MCF 10A (cell line): ENCODE results near the gene TEAD1. TPM values are rescaled to one million over a fixed set of nuclear protein-coding genes. Genes with fewer than 3 reads are reported as not detected.
A peak's percentile ranks its signal among the peaks of the same experiment; 100 is the strongest.

ENCODE experiments used
- BruUV-seq: library from RNA; stranded (reverse); fragments of 400-500 nt; replicated peaks from 2 replicates; lab custom pipeline; 2021; lab: Mats Ljungman, UMichigan
- CTCF ChIA-PET: fragments of 300-600 bp; sonication (Branson Sonifier 250); formaldehyde crosslinking; extraction: SDS; loops from one replicate; lab custom pipeline; 2021; ENCODE audit warnings: antibody characterized with exemption, inconsistent platforms; lab: Yijun Ruan, JAX
- POLR2A ChIA-PET: fragments of 300-600, 350-650 bp; sonication (Branson Sonifier 250); formaldehyde crosslinking; extraction: SDS; loops from one replicate; lab custom pipeline; 2020; ENCODE audit warnings: antibody characterized with exemption, inconsistent platforms; lab: Yijun Ruan, JAX
- DNase-seq: peaks from one replicate; pipeline ENCODE4 v3.0.0-alpha.2; 2018; ENCODE audit not compliant: unreplicated experiment
- H3K27ac Mint-ChIP-seq: one replicate; pipeline ENCODE4 v1.8.0; 2022; ENCODE audit warnings: mild to moderate bottlenecking, low read depth, mixed read lengths; ENCODE audit not compliant: unreplicated experiment
- H3K27me3 Mint-ChIP-seq: one replicate; pipeline ENCODE4 v1.8.0; 2022; ENCODE audit warnings: mixed read lengths; ENCODE audit not compliant: insufficient read depth, unreplicated experiment
- H3K36me3 Mint-ChIP-seq: one replicate; pipeline ENCODE4 v1.8.0; 2022; ENCODE audit warnings: mild to moderate bottlenecking, moderate library complexity, mixed read lengths; ENCODE audit not compliant: insufficient read depth, unreplicated experiment
- H3K4me1 Mint-ChIP-seq: one replicate; pipeline ENCODE4 v1.8.0; 2022; ENCODE audit warnings: mixed read lengths; ENCODE audit not compliant: insufficient read depth, unreplicated experiment
- H3K4me3 Mint-ChIP-seq: one replicate; pipeline ENCODE4 v1.8.0; 2022; ENCODE audit warnings: mild to moderate bottlenecking, moderate library complexity, mixed read lengths; ENCODE audit not compliant: unreplicated experiment
- H3K9me3 Mint-ChIP-seq: one replicate; pipeline ENCODE4 v1.8.0; 2022; ENCODE audit warnings: mixed read lengths; ENCODE audit not compliant: unreplicated experiment
- CTCF ChIP-seq: fragments of 200-600 bp; IDR thresholded peaks from one replicate; pipeline ENCODE4 v1.8.0; 2022; ENCODE audit warnings: antibody characterized with exemption, mild to moderate bottlenecking; ENCODE audit not compliant: unreplicated experiment
- intact Hi-C: fragments of 100-400 bp; cut with micrococcal nuclease; formaldehyde crosslinking; loops from 2 replicates; pipeline ENCODE4 v1.14.1; 2022
- total RNA-seq: library from RNA; stranded (reverse); gene quantifications from 2 replicates; pipeline ENCODE4 v1.2.3, GENCODE V29; 2022

The TEAD1 gene
- total RNA-seq, 1 experiment from 2014 or later = 123 TPM

DNA sequence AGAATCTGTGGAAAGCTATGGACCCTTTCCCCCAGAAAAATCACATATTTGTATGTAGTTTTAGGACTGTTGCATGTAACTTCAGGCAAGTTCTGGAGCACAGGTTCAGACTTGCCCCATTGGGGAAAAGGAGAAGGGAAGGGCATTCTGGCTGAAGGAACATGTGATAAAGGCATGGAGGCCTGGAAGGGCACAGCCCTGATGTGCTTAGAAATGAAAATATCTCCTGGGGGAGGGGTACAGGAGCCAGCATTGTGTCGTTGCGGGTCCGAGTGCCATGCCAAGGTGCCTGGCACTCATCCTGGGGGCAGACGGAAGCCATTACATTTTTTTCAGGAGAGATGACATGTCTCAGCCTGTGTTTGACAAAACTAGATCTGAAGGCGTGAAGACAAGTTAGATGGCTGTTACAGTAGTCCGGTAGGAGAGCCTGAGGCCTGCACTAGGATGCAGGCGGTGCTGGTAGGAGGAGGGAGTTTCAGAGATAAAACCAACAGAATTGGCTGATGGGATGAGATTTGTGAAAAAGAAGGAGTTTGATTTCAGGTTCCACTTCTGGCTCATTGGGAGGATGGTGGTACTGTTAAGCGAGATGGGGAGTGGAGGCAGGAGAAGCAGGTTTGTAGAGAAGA is 96.9 kb downstream of the TEAD1 start:
- Mint-ChIP-seq H3K27ac (no peak overlapping the region), H3K4me1 (peaks cover 22% of the 10 kb centered on the region), H3K9me3 (no peaks in the 10 kb centered on the region), H3K36me3 (peaks cover 17% of the 10 kb centered on the region), H3K27me3 (no peaks in the 10 kb centered on the region), H3K4me3 (no peak overlapping the region)
- peak; percentile 81 for DNase-seq
- intact Hi-C loops = loop anchor here (5.0 kb wide), 1 partner anchor 94 kb away; no protein-coding TSS in a partner anchor
- no peak for TF ChIP-seq CTCF
- no TSS peak for BruUV-seq
- ChIA-PET POLR2A (interaction anchor here (0.6 to 4.3 kb wide), 23 partner anchors 11 to 705 kb away, joined by 3 to 64 read pairs (median 8); partner anchors contain the start of gene TEAD1), CTCF (interaction anchor here (0.7 to 1.6 kb wide), 7 partner anchors 11 to 147 kb away, joined by 3 to 6 read pairs (median 4); no protein-coding TSS in a partner anchor)

DNA sequence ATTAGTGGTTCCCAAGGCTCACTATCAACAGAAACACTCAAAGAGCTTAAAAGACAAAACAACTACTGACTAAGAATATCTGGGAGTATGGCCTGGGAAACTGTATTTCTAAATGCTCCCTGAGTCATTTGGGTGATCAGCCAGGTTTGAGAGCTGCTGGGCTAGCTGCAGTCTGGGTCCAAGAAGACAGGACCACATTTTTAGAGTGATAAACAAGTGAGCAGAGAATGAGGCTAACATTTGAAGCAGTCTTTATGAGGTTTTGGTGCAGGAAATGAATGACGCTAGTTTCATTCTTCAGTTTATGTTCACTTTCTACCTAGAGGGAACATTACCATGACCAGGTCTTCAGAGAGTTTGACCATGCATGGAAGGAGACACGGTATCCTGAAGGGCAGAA is 97.7 kb downstream of the TEAD1 start:
- no peak overlapping the region for H3K4me3 Mint-ChIP-seq
- intact Hi-C loops = loop anchor here (5.0 kb wide), 1 partner anchor 95 kb away; no protein-coding TSS in a partner anchor
- peaks cover 17% of the 10 kb centered on the region for H3K36me3 Mint-ChIP-seq
- no peaks in the 10 kb centered on the region for H3K27me3 Mint-ChIP-seq
- peaks cover 22% of the 10 kb centered on the region for H3K4me1 Mint-ChIP-seq
- ChIA-PET POLR2A (interaction anchor here (0.6 to 4.3 kb wide), 6 partner anchors 12 to 182 kb away, joined by 3 to 64 read pairs (median 8); no protein-coding TSS in a partner anchor), CTCF (interaction anchor here (0.7 to 1.5 kb wide), 2 partner anchors 12 to 42 kb away, joined by 3 read pairs; no protein-coding TSS in a partner anchor)
- no peaks in the 10 kb centered on the region for H3K9me3 Mint-ChIP-seq
- no TSS peak for BruUV-seq
- TF ChIP-seq CTCF = no peak
- H3K27ac Mint-ChIP-seq = no peak overlapping the region
- DNase-seq = no peak

DNA sequence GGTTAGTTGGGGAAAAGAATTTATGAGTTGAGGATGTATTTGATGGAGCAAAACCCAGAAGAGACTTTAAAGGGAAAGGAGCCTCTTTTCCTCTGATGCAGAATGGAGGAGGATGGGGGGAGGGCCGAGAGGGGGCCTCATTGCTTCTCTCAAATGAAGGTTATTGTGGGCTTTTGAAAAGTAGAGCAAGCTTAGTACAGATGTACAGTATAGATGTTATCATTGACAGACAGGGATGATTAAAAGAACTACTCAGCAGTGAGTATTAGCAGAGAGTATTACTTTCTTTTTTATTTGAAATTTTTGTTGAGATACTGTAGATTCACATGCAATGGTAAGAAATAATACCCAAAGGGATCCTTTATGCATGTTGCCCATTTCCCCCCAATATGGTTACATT is 98.1 kb downstream of the TEAD1 start:
- POLR2A ChIA-PET = interaction anchor here (0.7 to 4.3 kb wide), 3 partner anchors 17 to 92 kb away, joined by 3 to 64 read pairs (median 38); no protein-coding TSS in a partner anchor
- Mint-ChIP-seq H3K27me3 (no peaks in the 10 kb centered on the region), H3K9me3 (no peaks in the 10 kb centered on the region), H3K4me3 (no peak overlapping the region), H3K27ac (no peak overlapping the region), H3K36me3 (peaks cover 17% of the 10 kb centered on the region), H3K4me1 (peaks cover 25% of the 10 kb centered on the region)
- intact Hi-C loops = loop anchor here (5.0 kb wide), 1 partner anchor 95 kb away; no protein-coding TSS in a partner anchor
- no peak for DNase-seq
- CTCF ChIA-PET = interaction anchor here (0.6 to 1.5 kb wide), 2 partner anchors 11 to 594 kb away, joined by 3 to 4 read pairs; no protein-coding TSS in a partner anchor
- TF ChIP-seq CTCF = no peak
- no TSS peak for BruUV-seq

- Mint-ChIP-seq H3K27ac (peak overlapping the region; percentile 91), H3K4me3 (no peak overlapping the region), H3K9me3 (no peaks in the 10 kb centered on the region), H3K4me1 (peaks cover 33% of the 10 kb centered on the region), H3K27me3 (no peaks in the 10 kb centered on the region), H3K36me3 (peaks cover 17% of the 10 kb centered on the region)
- no peak for TF ChIP-seq CTCF
- intact Hi-C loops = loop anchor here (5.0 kb wide), 1 partner anchor 96 kb away; no protein-coding TSS in a partner anchor
- CTCF ChIA-PET = interaction anchor here (0.7 kb wide), 1 partner anchor 17 kb away, joined by 3 read pairs; no protein-coding TSS in a partner anchor
- no peak for DNase-seq
- POLR2A ChIA-PET = interaction anchor here (0.9 to 2.1 kb wide), 4 partner anchors 15 to 95 kb away, joined by 3 to 7 read pairs (median 4); no protein-coding TSS in a partner anchor
- no TSS peak for BruUV-seq
These were observed 99.4 kb downstream of the TEAD1 start for GRCh38 chr11:12773591-12773990.
